Neuron (in vitro differentiated cells): ENCODE data around the gene OLFML2B.
"Not testable (repeated sequence)": the region's sequence is repeated elsewhere in the genome, so short reads cannot be mapped to it uniquely, and the experiment has no call there.

Source experiments
- H2AFZ ChIP-seq: one replicate; pipeline ENCODE4 v1.6.1; 2013; ENCODE audit warnings: low read depth, mild to moderate bottlenecking, inconsistent platforms, low read length, moderate library complexity
- H3K27me3 ChIP-seq: one replicate; pipeline ENCODE4 v1.6.1; 2013; ENCODE audit warnings: low read length; ENCODE audit not compliant: insufficient read depth
- H3K36me3 ChIP-seq: one replicate; pipeline ENCODE4 v1.6.1; 2013; ENCODE audit warnings: low read length; ENCODE audit not compliant: insufficient read depth
- H3K4me1 ChIP-seq: one replicate; pipeline ENCODE4 v1.6.1; 2013; ENCODE audit warnings: low read length; ENCODE audit not compliant: insufficient read depth
- H3K4me3 ChIP-seq: 2 replicates; pipeline ENCODE4 v1.5.1; 2013; ENCODE audit warnings: mild to moderate bottlenecking, low read length, moderate library complexity
- H3K9me3 ChIP-seq: one replicate; pipeline ENCODE4 v1.6.1; 2013; ENCODE audit warnings: low read length

OLFML2B gene

GRCh38 chr1:162028726-162029125 lies 5.1 kb upstream of the OLFML2B start:
- Histone ChIP-seq H3K4me1 (peaks cover 6% of the 10 kb centered on the region), H3K9me3 (no peaks in the 10 kb centered on the region), H3K4me3 (no peak overlapping the region), H3K27me3 (peaks cover 15% of the 10 kb centered on the region), H3K36me3 (no peaks in the 10 kb centered on the region), H2AFZ (no peak overlapping the region)

GRCh38 chr1:162026881-162027280 lies 3.2 kb upstream of the OLFML2B start:
- no peak overlapping the region for H3K4me3 ChIP-seq

GRCh38 chr1:162025541-162025940 lies 1.9 kb upstream of the OLFML2B start:
- peaks cover 8% of the 10 kb centered on the region for H3K4me1 ChIP-seq
- H3K4me3 ChIP-seq: no peak overlapping the region
- no peak overlapping the region for H2AFZ ChIP-seq
- peaks cover 12% of the 10 kb centered on the region for H3K27me3 ChIP-seq
- no peaks in the 10 kb centered on the region for H3K9me3 ChIP-seq
- H3K36me3 ChIP-seq: no peaks in the 10 kb centered on the region

More at GRCh38 chr1:162026881-162027280, 3.2 kb upstream of the OLFML2B start:
- H3K9me3 ChIP-seq: no peaks in the 10 kb centered on the region
- peaks cover 14% of the 10 kb centered on the region for H3K27me3 ChIP-seq
- peaks cover 6% of the 10 kb centered on the region for H3K4me1 ChIP-seq
- H2AFZ ChIP-seq: no peak overlapping the region
- H3K36me3 ChIP-seq: no peaks in the 10 kb centered on the region

GRCh38 chr1:162023181-162023546 lies 505 bp downstream of the OLFML2B start:
- Histone ChIP-seq H2AFZ (peak overlapping the region; percentile 87), H3K9me3 (no peaks in the 10 kb centered on the region), H3K36me3 (no peaks in the 10 kb centered on the region), H3K4me3 (peak overlapping the region; percentile 58), H3K27me3 (no peaks in the 10 kb centered on the region), H3K4me1 (peaks cover 8% of the 10 kb centered on the region)

- no peaks in the 10 kb centered on the region for H3K36me3 ChIP-seq
- H3K9me3 ChIP-seq: no peaks in the 10 kb centered on the region
- peak overlapping the region; percentile 58 for H3K4me3 ChIP-seq
- peaks cover 8% of the 10 kb centered on the region for H3K4me1 ChIP-seq
- H2AFZ ChIP-seq: no peak overlapping the region
- no peaks in the 10 kb centered on the region for H3K27me3 ChIP-seq
Measured at GRCh38 chr1:162022626-162023025, 1.0 kb downstream of the OLFML2B start.

GRCh38 chr1:162021124-162021523 lies 2.5 kb downstream of the OLFML2B start:
- Histone ChIP-seq H2AFZ (no peak overlapping the region), H3K27me3 (no peaks in the 10 kb centered on the region), H3K4me3 (no peak overlapping the region), H3K9me3 (no peaks in the 10 kb centered on the region), H3K4me1 (peaks cover 8% of the 10 kb centered on the region), H3K36me3 (no peaks in the 10 kb centered on the region)

GRCh38 chr1:162020150-162020549 lies 3.5 kb downstream of the OLFML2B start:
- Histone ChIP-seq H3K4me3 (no peak overlapping the region), H3K9me3 (no peaks in the 10 kb centered on the region), H3K27me3 (no peaks in the 10 kb centered on the region), H3K4me1 (peaks cover 8% of the 10 kb centered on the region), H3K36me3 (no peaks in the 10 kb centered on the region), H2AFZ (no peak overlapping the region)

- Histone ChIP-seq H2AFZ (no peak overlapping the region), H3K4me3 (no peak overlapping the region), H3K27me3 (no peaks in the 10 kb centered on the region), H3K9me3 (peaks cover 2% of the 10 kb centered on the region), H3K4me1 (peaks cover 5% of the 10 kb centered on the region), H3K36me3 (no peaks in the 10 kb centered on the region)
Measured at GRCh38 chr1:162019446-162019845, 4.2 kb downstream of the OLFML2B start.

GRCh38 chr1:162019006-162019405 lies 4.7 kb downstream of the OLFML2B start:
- Histone ChIP-seq H3K4me3 (no peak overlapping the region), H3K27me3 (no peaks in the 10 kb centered on the region), H2AFZ (no peak overlapping the region), H3K36me3 (no peaks in the 10 kb centered on the region), H3K9me3 (peaks cover 2% of the 10 kb centered on the region), H3K4me1 (peaks cover 2% of the 10 kb centered on the region)

- H3K4me1 ChIP-seq: peaks cover 2% of the 10 kb centered on the region
- H3K9me3 ChIP-seq: peaks cover 3% of the 10 kb centered on the region
- H3K4me3 ChIP-seq: no peak overlapping the region
Measured at GRCh38 chr1:162018418-162018817, 5.3 kb downstream of the OLFML2B start.

GRCh38 chr1:162017791-162018190 lies 5.9 kb downstream of the OLFML2B start:
- not testable (repeated sequence) for H3K36me3 ChIP-seq, H3K27me3 ChIP-seq, H3K4me3 ChIP-seq, H3K9me3 ChIP-seq, H2AFZ ChIP-seq, H3K4me1 ChIP-seq

More at GRCh38 chr1:162018418-162018817, 5.3 kb downstream of the OLFML2B start:
- Histone ChIP-seq H3K27me3 (no peaks in the 10 kb centered on the region), H2AFZ (no peak overlapping the region), H3K36me3 (no peaks in the 10 kb centered on the region)

- H3K4me3 ChIP-seq: no peak overlapping the region
- no peak overlapping the region for H2AFZ ChIP-seq
- H3K27me3 ChIP-seq: no peaks in the 10 kb centered on the region
- H3K4me1 ChIP-seq: peaks cover 2% of the 10 kb centered on the region
- H3K36me3 ChIP-seq: no peaks in the 10 kb centered on the region
- peaks cover 3% of the 10 kb centered on the region for H3K9me3 ChIP-seq
Measured at GRCh38 chr1:162016631-162017030, 7.0 kb downstream of the OLFML2B start.

- H3K4me3 ChIP-seq: no peak overlapping the region
- no peak overlapping the region for H2AFZ ChIP-seq
- H3K27me3 ChIP-seq: no peaks in the 10 kb centered on the region
- H3K9me3 ChIP-seq: peaks cover 3% of the 10 kb centered on the region
- no peaks in the 10 kb centered on the region for H3K4me1 ChIP-seq
- no peaks in the 10 kb centered on the region for H3K36me3 ChIP-seq
Measured at GRCh38 chr1:162015196-162015595, 8.5 kb downstream of the OLFML2B start.

GRCh38 chr1:162014202-162014601 lies 9.5 kb downstream of the OLFML2B start:
- no peak overlapping the region for H3K4me3 ChIP-seq
- H3K4me1 ChIP-seq: no peaks in the 10 kb centered on the region
- peaks cover 3% of the 10 kb centered on the region for H3K9me3 ChIP-seq
- no peak overlapping the region for H2AFZ ChIP-seq
- H3K27me3 ChIP-seq: no peaks in the 10 kb centered on the region
- no peaks in the 10 kb centered on the region for H3K36me3 ChIP-seq
